HCT116 (cell line): ENCODE measurements around the gene SNX19. TPM values are rescaled to one million over a fixed set of nuclear protein-coding genes. Genes with fewer than 3 reads are reported as not detected.

Source experiments
- ATAC-seq: fragments of 200-7000 bp; cut with Tn5 transposase; 2 replicates; pipeline ENCODE4 v1.9.1; 2020; ENCODE audit warnings: mild to moderate bottlenecking, moderate library complexity
- BruUV-seq: library from RNA; stranded (reverse); fragments of 400-500 nt; replicated peaks from 2 replicates; lab custom pipeline; 2021; lab: Mats Ljungman, UMichigan
- CTCF ChIA-PET: fragments of 300-600 bp; sonication (Branson Sonifier 250); formaldehyde crosslinking; loops from one replicate; lab custom pipeline; 2021; ENCODE audit warnings: antibody characterized with exemption; lab: Charles Lee
- POLR2A ChIA-PET: fragments of 300-600, 350-600 bp; sonication (Branson Sonifier 250); formaldehyde crosslinking; loops from one replicate; lab custom pipeline; 2021; ENCODE audit warnings: antibody characterized with exemption; lab: Charles Lee
- RAD21 ChIA-PET, 2 experiments: fragments of 300-600 bp; sonication (Branson Sonifier 250); formaldehyde crosslinking; loops; one replicate each; lab custom pipeline; 2023; ENCODE audit warnings: low total read pairs in 2 of 2; ENCODE audit not compliant: uncharacterized antibody in 2 of 2, unreplicated experiment in 2 of 2, low non-redundant PET in 1 of 2; lab: Charles Lee
- DNase-seq: peaks from one replicate; pipeline ENCODE4 v3.0.0-alpha.2; 2010; ENCODE audit warnings: low read depth, low spot score
- H2AFZ ChIP-seq: fragments of 200-600 bp; shearing (Covaris generic), sonication (generic); 2 replicates; pipeline ENCODE4 v1.6.1; 2017; ENCODE audit warnings: low read depth, mixed run types, mixed read lengths, antibody characterized with exemption, low read length; ENCODE audit not compliant: poor library complexity, severe bottlenecking
- H3K27ac ChIP-seq: 2 replicates; pipeline ENCODE4 v1.5.1; 2012; ENCODE audit warnings: low read depth, low read length
- H3K27me3 ChIP-seq: fragments of 200-600 bp; sonication (generic); 2 replicates; pipeline ENCODE4 v1.6.1; 2016; ENCODE audit warnings: mixed run types, low read length, mixed read lengths; ENCODE audit not compliant: insufficient read depth
- H3K36me3 ChIP-seq, 2 experiments: fragments of 200-500 bp in 1 of 2; fragments of 200-600 bp in 1 of 2; sonication (Bioruptor generic) in 1 of 2; sonication (generic) in 1 of 2; 2 replicates each; pipeline versions ENCODE4 v1.5.1 to v1.6.1; 2014 to 2016; ENCODE audit warnings: low read length in 2 of 2, inconsistent platforms in 1 of 2, mixed read lengths in 1 of 2, mixed run types in 1 of 2; ENCODE audit not compliant: insufficient read depth in 2 of 2, control insufficient read depth in 1 of 2
- H3K4me1 ChIP-seq, 2 experiments: fragments of 200-600 bp in 1 of 2; sonication (generic) in 1 of 2; 2 replicates each; pipeline versions ENCODE4 v1.5.1 to v1.6.1; 2012 to 2017; ENCODE audit warnings: low read length in 2 of 2, inconsistent platforms in 1 of 2, mild to moderate bottlenecking in 1 of 2, mixed read lengths in 1 of 2, mixed run types in 1 of 2, moderate library complexity in 1 of 2; ENCODE audit not compliant: insufficient read depth in 2 of 2, control insufficient read depth in 1 of 2
- H3K4me2 ChIP-seq: fragments of 200-600 bp; sonication (generic); 2 replicates; pipeline ENCODE4 v1.6.1; 2017; ENCODE audit warnings: mixed run types, low read length, mixed read lengths
- H3K4me3 ChIP-seq, 2 experiments: fragments of 200-600 bp in 1 of 2; sonication (generic) in 1 of 2; replicated peaks in 1 of 2; 2 replicates each; pipeline ENCODE4 v1.5.1; 2011 to 2016; ENCODE audit warnings: low read length in 2 of 2, control low read depth in 1 of 2, low read depth in 1 of 2, mild to moderate bottlenecking in 1 of 2, mixed read lengths in 1 of 2, mixed run types in 1 of 2
- H3K79me2 ChIP-seq: fragments of 200-600 bp; sonication (generic); 2 replicates; pipeline ENCODE4 v1.6.1; 2017; ENCODE audit warnings: mild to moderate bottlenecking, mixed run types, low read length, moderate library complexity, mixed read lengths; ENCODE audit not compliant: insufficient read depth
- H3K9ac ChIP-seq: fragments of 200-600 bp; sonication (generic); 2 replicates; pipeline ENCODE4 v1.6.1; 2016; ENCODE audit warnings: low read length, mixed read lengths
- H3K9me2 ChIP-seq: fragments of 200-600 bp; sonication (generic), shearing (Covaris generic); 2 replicates; pipeline ENCODE4 v1.6.1; 2017; ENCODE audit warnings: mixed run types, mild to moderate bottlenecking, moderate library complexity; ENCODE audit not compliant: insufficient read depth
- H3K9me3 ChIP-seq, 2 experiments: fragments of 200-500 bp in 1 of 2; fragments of 200-600 bp in 1 of 2; sonication (Bioruptor generic) in 1 of 2; sonication (generic) in 1 of 2; 2 replicates each; pipeline ENCODE4 v1.6.1; 2014 to 2017; ENCODE audit warnings: low read length in 2 of 2, mixed read lengths in 2 of 2, inconsistent platforms in 1 of 2, low read depth in 1 of 2, mild to moderate bottlenecking in 1 of 2, mixed run types in 1 of 2, moderate library complexity in 1 of 2; ENCODE audit not compliant: control insufficient read depth in 1 of 2, insufficient read depth in 1 of 2
- H4K20me1 ChIP-seq: fragments of 200-600 bp; sonication (generic), shearing (Covaris generic); 2 replicates; pipeline ENCODE4 v1.6.1; 2017; ENCODE audit warnings: mixed run types, mild to moderate bottlenecking, moderate library complexity; ENCODE audit not compliant: insufficient read depth
- CBX3 ChIP-seq: IDR thresholded peaks from 2 replicates; pipeline ENCODE4 v1.6.1; 2012; ENCODE audit warnings: low read depth
- POLR2AphosphoS5 ChIP-seq: IDR thresholded peaks from 2 replicates; pipeline ENCODE4 v1.6.1; 2011; ENCODE audit warnings: mild to moderate bottlenecking, low read depth, low read length, moderate library complexity
- SIN3A ChIP-seq: IDR thresholded peaks from 2 replicates; pipeline ENCODE4 v1.6.1; 2012; ENCODE audit warnings: low read depth
- SRF ChIP-seq: IDR thresholded peaks from 2 replicates; pipeline ENCODE4 v1.6.1; 2012; ENCODE audit warnings: low read depth
- ZFX ChIP-seq: fragments of 450-650 bp; IDR thresholded peaks from 2 replicates; pipeline ENCODE4 v1.6.1; 2017
- ZNF274 ChIP-seq: fragments of 200-500 bp; sonication (Bioruptor generic); IDR thresholded peaks from 2 replicates; pipeline ENCODE4 v1.6.1; 2014; ENCODE audit warnings: mild to moderate bottlenecking, low read depth, low read length, inconsistent platforms
- intact Hi-C: fragments of 100-400 bp; cut with micrococcal nuclease; formaldehyde crosslinking; loops from 2 replicates; pipeline ENCODE4 v1.10.0; 2022
- total RNA-seq: library from RNA; stranded (reverse); gene quantifications from one replicate; pipeline ENCODE4 v1.2.1, GENCODE V29; 2021; ENCODE audit not compliant: unreplicated experiment
- TF ChIP-seq, protein P1 (sequence below): IDR thresholded peaks from 2 replicates; pipeline ENCODE4 v1.6.1; 2011; ENCODE audit warnings: mild to moderate bottlenecking, low read length, moderate library complexity; ENCODE audit not compliant: insufficient replicate concordance; ENCODE audit errors: extremely low read depth
- TF ChIP-seq, protein P2 (sequence below), 3 experiments: fragments of 200-600 bp in 1 of 3; sonication (generic) in 1 of 3; IDR thresholded peaks in 2 of 3; conservative IDR thresholded peaks in 1 of 3; 2 replicates each; pipeline ENCODE4 v1.5.1; 2012 to 2017; ENCODE audit warnings: low read depth in 2 of 3, low read length in 2 of 3, antibody characterized with exemption in 1 of 3, borderline replicate concordance in 1 of 3, control low read depth in 1 of 3, mild to moderate bottlenecking in 1 of 3, mixed read lengths in 1 of 3, mixed run types in 1 of 3, moderate library complexity in 1 of 3; ENCODE audit not compliant: insufficient read depth in 1 of 3
- TF ChIP-seq, protein P3 (sequence below): IDR thresholded peaks from 2 replicates; pipeline ENCODE4 v1.6.1; 2012

Gene SNX19
- total RNA-seq, 1 experiment from 2014 or later: 25.2 TPM

DNA sequence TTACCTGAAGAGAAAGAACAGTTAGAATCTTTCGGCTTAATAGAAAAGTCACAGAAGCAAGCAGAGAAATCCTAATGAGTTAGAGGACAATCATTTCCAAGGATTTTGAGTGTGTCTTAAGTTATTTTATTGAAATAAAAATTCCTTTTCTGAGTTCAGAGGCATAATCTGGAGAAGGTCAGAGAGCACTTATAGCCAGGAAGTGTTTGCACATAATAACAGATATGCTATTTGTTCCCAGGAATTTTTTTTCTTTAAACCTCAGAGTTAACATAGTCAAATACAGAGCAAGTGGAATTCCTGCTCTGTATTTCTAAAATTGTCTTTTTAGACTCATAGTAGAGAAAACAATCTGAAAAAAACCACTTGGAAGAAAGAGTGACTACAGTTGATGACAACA, 74.3 kb downstream of the SNX19 start:
- no peaks in the 10 kb centered on the region for H3K9me2 ChIP-seq
- H3K36me3 ChIP-seq: no peaks in the 10 kb centered on the region
- DNase-seq (no peak), ATAC-seq (no peak)
- intact Hi-C loops: no loop called here
- no peaks in the 10 kb centered on the region for H3K9me3 ChIP-seq
- peaks cover 23% of the 10 kb centered on the region for H3K27me3 ChIP-seq
- no peak overlapping the region for H3K27ac ChIP-seq
- ChIA-PET POLR2A (no interaction called here), CTCF (interaction anchor here (1.7 kb wide), 1 partner anchor 407 kb away, joined by 3 read pairs; no protein-coding TSS in a partner anchor)
- peaks cover 0 to 6% of the 10 kb centered on the region in 2 experiments; a peak in 1 of 4 replicates for H3K4me1 ChIP-seq
- TF ChIP-seq ZFX (no peak), SRF (no peak), POLR2AphosphoS5 (no peak), CBX3 (no peak), SIN3A (no peak), ZNF274 (no peak)
- TF ChIP-seq, protein P1, sequence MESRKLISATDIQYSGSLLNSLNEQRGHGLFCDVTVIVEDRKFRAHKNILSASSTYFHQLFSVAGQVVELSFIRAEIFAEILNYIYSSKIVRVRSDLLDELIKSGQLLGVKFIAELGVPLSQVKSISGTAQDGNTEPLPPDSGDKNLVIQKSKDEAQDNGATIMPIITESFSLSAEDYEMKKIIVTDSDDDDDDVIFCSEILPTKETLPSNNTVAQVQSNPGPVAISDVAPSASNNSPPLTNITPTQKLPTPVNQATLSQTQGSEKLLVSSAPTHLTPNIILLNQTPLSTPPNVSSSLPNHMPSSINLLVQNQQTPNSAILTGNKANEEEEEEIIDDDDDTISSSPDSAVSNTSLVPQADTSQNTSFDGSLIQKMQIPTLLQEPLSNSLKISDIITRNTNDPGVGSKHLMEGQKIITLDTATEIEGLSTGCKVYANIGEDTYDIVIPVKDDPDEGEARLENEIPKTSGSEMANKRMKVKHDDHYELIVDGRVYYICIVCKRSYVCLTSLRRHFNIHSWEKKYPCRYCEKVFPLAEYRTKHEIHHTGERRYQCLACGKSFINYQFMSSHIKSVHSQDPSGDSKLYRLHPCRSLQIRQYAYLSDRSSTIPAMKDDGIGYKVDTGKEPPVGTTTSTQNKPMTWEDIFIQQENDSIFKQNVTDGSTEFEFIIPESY: no peak
- TF ChIP-seq, protein P2, sequence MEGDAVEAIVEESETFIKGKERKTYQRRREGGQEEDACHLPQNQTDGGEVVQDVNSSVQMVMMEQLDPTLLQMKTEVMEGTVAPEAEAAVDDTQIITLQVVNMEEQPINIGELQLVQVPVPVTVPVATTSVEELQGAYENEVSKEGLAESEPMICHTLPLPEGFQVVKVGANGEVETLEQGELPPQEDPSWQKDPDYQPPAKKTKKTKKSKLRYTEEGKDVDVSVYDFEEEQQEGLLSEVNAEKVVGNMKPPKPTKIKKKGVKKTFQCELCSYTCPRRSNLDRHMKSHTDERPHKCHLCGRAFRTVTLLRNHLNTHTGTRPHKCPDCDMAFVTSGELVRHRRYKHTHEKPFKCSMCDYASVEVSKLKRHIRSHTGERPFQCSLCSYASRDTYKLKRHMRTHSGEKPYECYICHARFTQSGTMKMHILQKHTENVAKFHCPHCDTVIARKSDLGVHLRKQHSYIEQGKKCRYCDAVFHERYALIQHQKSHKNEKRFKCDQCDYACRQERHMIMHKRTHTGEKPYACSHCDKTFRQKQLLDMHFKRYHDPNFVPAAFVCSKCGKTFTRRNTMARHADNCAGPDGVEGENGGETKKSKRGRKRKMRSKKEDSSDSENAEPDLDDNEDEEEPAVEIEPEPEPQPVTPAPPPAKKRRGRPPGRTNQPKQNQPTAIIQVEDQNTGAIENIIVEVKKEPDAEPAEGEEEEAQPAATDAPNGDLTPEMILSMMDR (IDR thresholded peaks at IDR 0.05 in 2 of 3, conservative IDR thresholded peaks at IDR 0.05 in 1 of 3; ENCODE audit: borderline replicate concordance in 1 of 3, insufficient read depth in 1 of 3, low read depth in 2 of 3, low read length in 2 of 3): no peak
- TF ChIP-seq, protein P3, sequence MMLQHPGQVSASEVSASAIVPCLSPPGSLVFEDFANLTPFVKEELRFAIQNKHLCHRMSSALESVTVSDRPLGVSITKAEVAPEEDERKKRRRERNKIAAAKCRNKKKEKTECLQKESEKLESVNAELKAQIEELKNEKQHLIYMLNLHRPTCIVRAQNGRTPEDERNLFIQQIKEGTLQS: no peak
- TF ChIP-seq, all 23 proteins: peak for 0
- Histone ChIP-seq H4K20me1 (no peaks in the 10 kb centered on the region), H3K4me3 (no peak overlapping the region), H2AFZ (no peak overlapping the region), H3K4me2 (no peak overlapping the region), H3K9ac (no peak overlapping the region), H3K79me2 (no peaks in the 10 kb centered on the region)
- BruUV-seq: no TSS peak
- RAD21 ChIA-PET: no interaction called here
